Fibroblast of mammary gland (primary cell): Measurements from ENCODE around the gene UBE3D.

Experiments
- DNase-seq: peaks from one replicate; pipeline ENCODE4 v3.0.0-alpha.2; 2010; ENCODE audit warnings: low read depth
- H3K4me3 ChIP-seq: 2 replicates; pipeline ENCODE4 v1.5.1; 2011; ENCODE audit warnings: low read depth, mild to moderate bottlenecking, low read length, moderate library complexity; ENCODE audit not compliant: control insufficient read depth
- CTCF ChIP-seq: conservative IDR thresholded peaks from 2 replicates; pipeline ENCODE4 v1.5.1; 2011; ENCODE audit warnings: low read depth, low read length, inconsistent platforms; ENCODE audit not compliant: control insufficient read depth, insufficient read depth

UBE3D gene

DNA sequence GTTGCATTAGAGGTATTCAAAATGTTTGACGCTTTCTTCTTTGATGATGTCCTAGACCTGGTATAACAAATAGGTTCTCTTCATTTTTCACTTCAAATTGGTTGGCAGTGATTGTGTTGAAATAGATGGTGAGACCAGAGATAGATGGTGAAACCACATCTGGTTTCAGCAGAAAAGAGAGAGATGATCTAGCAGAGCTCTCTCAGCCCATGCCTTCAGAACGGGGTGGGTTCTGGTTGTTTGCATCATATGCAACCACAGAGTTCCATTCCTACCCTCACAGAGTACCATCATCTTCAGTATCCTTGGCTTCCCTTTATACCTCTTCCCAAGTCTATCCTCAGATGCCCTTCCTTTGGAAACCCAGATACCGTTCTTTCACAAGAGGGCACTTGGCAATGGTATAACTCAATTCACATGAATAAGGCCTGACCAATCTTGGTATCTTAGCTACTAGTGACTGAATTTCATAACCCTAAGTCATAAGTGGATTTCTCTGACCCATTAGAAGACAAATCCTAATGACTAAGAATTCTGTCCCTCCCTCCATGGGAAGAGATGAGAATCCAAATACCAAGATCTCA, 93.7 kb downstream of the UBE3D start:
- DNase-seq: peak; percentile 61
- no peak overlapping the region for H3K4me3 ChIP-seq
- no peak for TF ChIP-seq CTCF

DNA sequence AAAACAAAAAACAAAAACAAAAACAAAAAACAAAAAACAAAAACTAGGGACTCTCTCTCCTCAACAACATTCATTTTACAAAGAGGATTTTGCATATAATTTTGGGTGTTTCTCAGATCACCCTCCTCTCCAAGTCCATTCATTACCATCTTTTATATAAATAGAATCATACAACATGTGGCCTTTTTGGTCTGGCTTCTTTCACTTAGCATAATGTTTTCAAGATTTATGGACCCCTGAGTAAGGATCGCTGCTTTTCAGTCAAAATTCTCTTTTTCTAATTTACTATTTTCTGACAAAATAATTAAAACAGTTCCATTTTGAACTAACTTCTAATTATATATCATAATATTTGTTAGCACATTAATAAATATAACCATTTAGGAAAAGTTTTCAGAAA, 94.8 kb downstream of the UBE3D start:
- no peak overlapping the region for H3K4me3 ChIP-seq
- TF ChIP-seq CTCF: no peak
- no peak for DNase-seq

- no peak for TF ChIP-seq CTCF
- H3K4me3 ChIP-seq: no peak overlapping the region
- DNase-seq: no peak
These were observed 96.9 kb downstream of the UBE3D start for GRCh38 chr6:82968708-82969107.

DNA sequence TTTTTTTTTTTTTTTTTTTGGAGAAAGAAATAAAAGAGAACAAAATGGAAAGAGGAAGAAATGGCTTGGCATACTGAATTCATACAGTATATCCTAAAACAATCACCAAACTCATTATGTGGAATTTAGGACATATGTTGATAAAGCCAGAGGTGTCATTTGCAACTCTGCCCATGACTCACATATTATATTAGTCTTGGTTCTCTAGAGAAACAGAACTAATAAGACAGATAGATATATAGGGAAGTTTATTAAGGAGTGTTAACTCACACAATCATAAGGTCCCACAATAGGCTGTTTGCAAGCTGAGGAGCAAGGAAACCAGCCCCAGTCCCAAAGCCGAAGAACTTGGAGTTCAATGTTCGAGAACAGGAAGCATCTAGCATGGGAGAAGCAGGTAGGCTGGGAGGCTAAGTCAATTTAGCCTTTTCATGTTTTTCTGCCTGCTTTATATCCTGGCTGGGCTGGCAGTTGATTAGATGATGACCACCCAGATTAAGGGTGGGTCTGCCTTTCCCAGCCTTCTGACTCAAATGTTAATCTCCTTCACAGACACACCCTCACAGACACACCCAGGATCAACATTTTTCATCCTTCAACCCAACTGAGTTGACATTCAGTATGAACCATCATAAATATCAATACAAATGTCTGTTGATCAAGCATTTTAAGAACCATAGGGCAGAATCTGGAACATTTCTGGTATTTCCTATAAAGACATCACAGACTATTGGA, 102.3 kb downstream of the UBE3D start:
- DNase-seq: no peak
- TF ChIP-seq CTCF: no peak
- no peak overlapping the region for H3K4me3 ChIP-seq

DNA sequence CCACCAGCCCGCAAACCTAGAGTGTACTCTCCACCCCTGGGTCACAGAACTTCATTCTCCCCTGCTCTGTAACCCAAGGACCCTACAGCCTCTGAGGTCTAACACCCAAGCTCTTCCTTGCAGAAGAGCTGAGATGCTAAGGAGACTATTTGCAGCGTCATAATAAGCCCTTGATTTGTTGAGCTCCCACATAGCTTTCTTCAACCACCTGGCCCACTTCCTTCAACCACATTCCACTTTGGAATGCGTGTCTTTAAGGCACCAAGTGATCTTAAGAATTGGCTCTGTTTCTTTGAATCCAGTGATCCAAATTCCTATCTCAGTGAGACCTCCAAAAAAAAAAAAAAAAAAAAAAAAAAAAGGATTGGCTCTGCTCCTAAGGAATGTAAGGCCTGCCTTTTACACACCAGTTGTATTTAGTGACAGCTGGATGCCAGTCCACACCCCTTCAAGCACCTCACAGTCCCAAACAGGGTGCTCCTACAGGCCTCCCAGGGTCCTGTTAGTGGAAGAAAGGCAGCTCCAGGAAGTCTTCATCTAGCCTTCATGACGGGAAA, 106.2 kb downstream of the UBE3D start:
- no peak overlapping the region for H3K4me3 ChIP-seq
- DNase-seq: peak; percentile 31
- no peak for TF ChIP-seq CTCF

DNA sequence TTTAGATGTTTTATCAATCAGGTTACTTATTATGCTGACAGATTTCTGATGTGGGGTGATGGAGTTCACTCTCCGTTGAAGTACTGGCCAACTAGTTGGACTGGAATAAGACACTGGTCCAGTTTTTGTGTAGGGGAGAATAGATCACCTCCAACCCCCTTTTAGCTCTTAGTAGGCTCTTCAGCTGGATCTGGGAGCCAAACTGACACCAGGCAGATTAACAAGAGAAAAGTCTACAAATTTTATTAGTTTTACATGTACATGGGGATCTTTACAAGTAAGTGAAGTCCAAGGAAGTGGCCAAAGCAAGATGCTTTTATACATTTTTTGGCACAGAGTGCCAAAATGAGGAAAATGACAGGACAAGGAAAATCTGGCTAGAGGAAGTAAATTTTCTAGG, 107.1 kb downstream of the UBE3D start:
- TF ChIP-seq CTCF: no peak
- no peak for DNase-seq
- H3K4me3 ChIP-seq: no peak overlapping the region
